Lower leg skin (tissue), 3 donors: ENCODE results near the gene GABRG3.

Experiments used
- CTCF ChIP-seq, 3 donors: fragments of 450-650 bp; IDR thresholded peaks; one replicate each; pipeline ENCODE4 v1.5.1; 2016; ENCODE audit warnings: antibody characterized with exemption in 3 of 3, mild to moderate bottlenecking in 3 of 3, moderate library complexity in 2 of 3
- POLR2A ChIP-seq, 2 donors: fragments of 450-650 bp; IDR thresholded peaks; one replicate each; pipeline ENCODE4 v1.6.1; 2016 to 2017; ENCODE audit warnings: antibody characterized with exemption in 2 of 2, mild to moderate bottlenecking in 1 of 2, moderate library complexity in 1 of 2

DNA sequence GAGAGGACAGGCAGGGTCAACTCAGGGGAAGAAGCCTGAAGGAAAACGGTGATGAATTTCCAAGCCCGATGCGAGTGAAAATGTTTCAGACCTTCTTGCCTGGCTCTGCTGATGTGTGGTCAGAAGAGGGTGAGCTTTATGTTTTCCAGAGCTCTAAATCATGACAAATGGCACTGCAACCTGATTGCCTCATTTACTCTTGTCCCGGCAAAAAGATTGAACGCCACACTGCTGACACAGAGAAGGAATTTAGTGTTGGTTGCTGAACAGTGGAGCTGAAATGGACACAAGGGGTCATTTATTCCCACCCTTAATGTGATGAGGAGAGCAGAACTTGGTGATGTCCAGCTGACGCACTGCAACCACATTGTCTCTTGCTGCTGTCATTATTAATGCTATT lies 36.1 kb upstream of the GABRG3 start:
- TF ChIP-seq CTCF (IDR thresholded peaks at IDR 0.05) (no peak), POLR2A (IDR thresholded peaks at IDR 0.05) (no peak)
